NCI-H1436 (cell line): ENCODE measurements around the gene ESR1.
"Not testable (repeated sequence)": the region's sequence is repeated elsewhere in the genome, so short reads cannot be mapped to it uniquely, and the experiment has no call there.

Experiments
- DNase-seq: peaks from one replicate; lab custom pipeline; 2025; lab: John Stamatoyannopoulos, UW

Gene ESR1

GRCh38 chr6:152135755-152136448, 328.4 kb downstream of the ESR1 start:
- no peak for DNase-seq

GRCh38 chr6:152136449-152136825, 329.0 kb downstream of the ESR1 start:
- DNase-seq = no peak

GRCh38 chr6:152138344-152138743, 330.9 kb downstream of the ESR1 start:
- DNase-seq = not testable (repeated sequence)

- no peak for DNase-seq
Observed at GRCh38 chr6:152142105-152142504, 334.6 kb downstream of the ESR1 start.

- DNase-seq = no peak
Observed at GRCh38 chr6:152143359-152143758, 335.9 kb downstream of the ESR1 start.

GRCh38 chr6:152146385-152146784, 338.9 kb downstream of the ESR1 start:
- DNase-seq = no peak

- no peak for DNase-seq
Observed at GRCh38 chr6:152147269-152147668, 339.8 kb downstream of the ESR1 start.

- DNase-seq = no peak
Observed at GRCh38 chr6:152148412-152148811, 340.9 kb downstream of the ESR1 start.

- no peak for DNase-seq
Observed at GRCh38 chr6:152150196-152150595, 342.7 kb downstream of the ESR1 start.

- no peak for DNase-seq
Observed at GRCh38 chr6:152151920-152152319, 344.4 kb downstream of the ESR1 start.

GRCh38 chr6:152154559-152155356, 347.3 kb downstream of the ESR1 start:
- DNase-seq = no peak

GRCh38 chr6:152155792-152156191, 348.3 kb downstream of the ESR1 start:
- no peak for DNase-seq

- no peak for DNase-seq
Observed at GRCh38 chr6:152160346-152160745, 352.9 kb downstream of the ESR1 start.

- no peak for DNase-seq
Observed at GRCh38 chr6:152161501-152161900, 354.0 kb downstream of the ESR1 start.

- no peak for DNase-seq
Observed at GRCh38 chr6:152164957-152165356, 357.5 kb downstream of the ESR1 start.

GRCh38 chr6:152166497-152166896, 359.0 kb downstream of the ESR1 start:
- DNase-seq = no peak

GRCh38 chr6:152166897-152167296, 359.4 kb downstream of the ESR1 start:
- DNase-seq = no peak

- DNase-seq = no peak
Observed at GRCh38 chr6:152167641-152168603, 360.4 kb downstream of the ESR1 start.

GRCh38 chr6:152170313-152170701, 362.8 kb downstream of the ESR1 start:
- no peak for DNase-seq

- DNase-seq = no peak
Observed at GRCh38 chr6:152170702-152171667, 363.5 kb downstream of the ESR1 start.

GRCh38 chr6:152173321-152173720, 365.8 kb downstream of the ESR1 start:
- no peak for DNase-seq
